ENCODE results near the gene NAA60. TPM values are rescaled to one million over a fixed set of nuclear protein-coding genes. Genes with fewer than 3 reads are reported as not detected.

Gene NAA60
- total RNA-seq, 2 experiments from 2014 or later: 24.6 TPM

DNA sequence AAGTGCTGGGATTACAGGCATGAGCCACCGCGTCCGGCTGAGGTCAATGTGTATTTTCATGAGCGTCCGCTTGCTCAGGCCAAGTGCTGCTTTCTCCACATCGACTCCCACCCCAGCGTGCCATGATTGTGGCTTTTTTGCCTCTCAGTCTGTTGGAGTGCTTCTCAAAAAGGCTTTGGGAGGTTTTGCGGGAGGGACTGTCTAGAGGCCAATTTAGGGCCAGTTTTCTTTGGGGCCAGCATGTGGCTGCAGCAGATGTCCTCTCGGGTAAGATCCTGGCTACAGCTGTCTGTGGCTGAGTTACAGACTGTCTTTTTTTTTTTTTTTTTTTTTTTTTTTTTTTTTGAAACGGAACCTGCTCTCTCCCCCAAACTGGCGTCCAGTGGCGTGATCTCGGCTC is 45.3 kb downstream of the NAA60 start:
- intact Hi-C loops (cut with micrococcal nuclease): no loop called here
- DNase-seq (no peak), ATAC-seq (no peak)
- POLR2A ChIA-PET: interaction anchor here (0.6 kb wide), 1 partner anchor 901 kb away, joined by 7 read pairs; no protein-coding TSS in a partner anchor
- Mint-ChIP-seq H3K36me3 (ENCODE audit: low read depth) (peaks cover 3% of the 10 kb centered on the region), H3K27me3 (no peaks in the 10 kb centered on the region), H3K9me3 (no peaks in the 10 kb centered on the region), H3K27ac (no peak overlapping the region), H3K4me1 (ENCODE audit: low read depth) (no peaks in the 10 kb centered on the region), H3K4me3 (no peak overlapping the region)
- CTCF ChIA-PET: interaction anchor here (1.1 kb wide), 1 partner anchor 38 kb away, joined by 3 read pairs; no protein-coding TSS in a partner anchor
- TF ChIP-seq, protein P1, sequence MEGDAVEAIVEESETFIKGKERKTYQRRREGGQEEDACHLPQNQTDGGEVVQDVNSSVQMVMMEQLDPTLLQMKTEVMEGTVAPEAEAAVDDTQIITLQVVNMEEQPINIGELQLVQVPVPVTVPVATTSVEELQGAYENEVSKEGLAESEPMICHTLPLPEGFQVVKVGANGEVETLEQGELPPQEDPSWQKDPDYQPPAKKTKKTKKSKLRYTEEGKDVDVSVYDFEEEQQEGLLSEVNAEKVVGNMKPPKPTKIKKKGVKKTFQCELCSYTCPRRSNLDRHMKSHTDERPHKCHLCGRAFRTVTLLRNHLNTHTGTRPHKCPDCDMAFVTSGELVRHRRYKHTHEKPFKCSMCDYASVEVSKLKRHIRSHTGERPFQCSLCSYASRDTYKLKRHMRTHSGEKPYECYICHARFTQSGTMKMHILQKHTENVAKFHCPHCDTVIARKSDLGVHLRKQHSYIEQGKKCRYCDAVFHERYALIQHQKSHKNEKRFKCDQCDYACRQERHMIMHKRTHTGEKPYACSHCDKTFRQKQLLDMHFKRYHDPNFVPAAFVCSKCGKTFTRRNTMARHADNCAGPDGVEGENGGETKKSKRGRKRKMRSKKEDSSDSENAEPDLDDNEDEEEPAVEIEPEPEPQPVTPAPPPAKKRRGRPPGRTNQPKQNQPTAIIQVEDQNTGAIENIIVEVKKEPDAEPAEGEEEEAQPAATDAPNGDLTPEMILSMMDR (IDR thresholded peaks at IDR 0.05): no peak

DNA sequence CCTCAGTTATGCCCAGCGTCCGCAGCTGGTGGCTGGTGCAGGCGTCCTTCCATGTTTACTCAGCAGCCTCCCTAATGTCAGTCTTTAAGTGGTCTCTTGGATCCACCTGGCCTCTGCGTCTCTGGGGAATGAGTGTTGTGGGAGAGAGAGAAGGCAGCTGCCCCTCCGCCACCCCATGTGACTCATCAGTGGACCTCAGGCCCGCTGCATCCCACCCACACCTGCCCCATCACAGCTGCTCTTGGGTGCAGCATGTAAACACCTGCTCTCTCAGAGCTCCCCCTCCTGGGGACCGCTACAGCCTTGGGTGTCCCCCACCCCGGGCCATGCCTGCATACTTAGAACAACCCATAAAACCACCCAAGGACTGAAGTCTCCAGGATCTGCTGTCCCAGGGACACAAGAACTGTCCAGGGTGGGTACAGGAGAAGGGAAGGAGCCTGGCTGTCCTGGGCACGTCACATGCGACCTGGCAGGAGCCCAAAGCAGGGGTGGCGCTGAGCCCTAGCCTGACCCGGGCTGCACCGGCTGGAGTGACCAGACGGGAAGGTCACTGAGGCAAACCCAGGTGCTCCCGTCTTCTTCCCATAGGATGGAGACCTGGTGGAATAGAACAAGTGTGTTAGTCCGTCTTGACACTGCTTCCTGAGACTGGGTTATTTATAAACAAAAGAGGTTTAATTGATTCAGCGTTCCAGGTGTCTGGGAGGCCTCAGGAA is 47.6 kb downstream of the NAA60 start:
- CTCF ChIA-PET: interaction anchor here (1.0 kb wide), 1 partner anchor 10 kb away, joined by 3 read pairs; the partner anchor contains the start of gene CLUAP1
- Mint-ChIP-seq H3K27ac (no peak overlapping the region), H3K27me3 (no peaks in the 10 kb centered on the region), H3K9me3 (no peaks in the 10 kb centered on the region), H3K36me3 (ENCODE audit: low read depth) (no peaks in the 10 kb centered on the region), H3K4me3 (no peak overlapping the region), H3K4me1 (ENCODE audit: low read depth) (no peaks in the 10 kb centered on the region)
- TF ChIP-seq, protein P1 (IDR thresholded peaks at IDR 0.05): no peak
- DNase-seq (peak; percentile 27), ATAC-seq (peak; percentile 32)
- POLR2A ChIA-PET: interaction anchor here (1.2 to 1.9 kb wide), 2 partner anchors 11 to 24 kb away, joined by 3 to 5 read pairs; no protein-coding TSS in a partner anchor
- intact Hi-C loops (cut with micrococcal nuclease): no loop called here

DNA sequence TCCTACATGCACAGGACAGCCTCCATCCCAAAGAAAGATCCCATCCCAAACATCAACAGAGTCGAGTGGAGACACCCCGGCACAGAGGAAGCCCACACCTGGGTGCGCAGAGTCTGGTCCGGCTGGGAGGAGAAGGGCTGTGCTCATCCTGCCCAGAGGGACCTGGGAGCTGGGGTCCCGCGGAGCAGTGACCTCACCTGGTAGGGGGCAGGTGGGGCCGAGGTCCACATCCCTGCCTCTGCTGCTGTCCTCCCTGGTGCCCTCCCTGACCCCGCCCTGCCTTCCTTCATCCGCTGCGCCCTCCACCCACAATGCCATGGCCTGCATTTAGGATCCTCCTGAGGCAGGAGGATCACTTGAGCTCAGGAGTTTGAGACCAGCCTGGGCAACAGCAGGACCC is 48.9 kb downstream of the NAA60 start:
- no peak overlapping the region for H3K4me3 Mint-ChIP-seq
- no peak overlapping the region for H3K27ac Mint-ChIP-seq
- TF ChIP-seq, protein P1 (IDR thresholded peaks at IDR 0.05): no peak
- no peak for ATAC-seq
- H3K27me3 Mint-ChIP-seq: no peaks in the 10 kb centered on the region
- H3K4me1 Mint-ChIP-seq (ENCODE audit: low read depth): no peaks in the 10 kb centered on the region
- DNase-seq: no peak
- no peaks in the 10 kb centered on the region for H3K36me3 Mint-ChIP-seq (ENCODE audit: low read depth)
- ChIA-PET POLR2A (no interaction called here), CTCF (no interaction called here)
- intact Hi-C loops (cut with micrococcal nuclease): no loop called here
- no peaks in the 10 kb centered on the region for H3K9me3 Mint-ChIP-seq

DNA sequence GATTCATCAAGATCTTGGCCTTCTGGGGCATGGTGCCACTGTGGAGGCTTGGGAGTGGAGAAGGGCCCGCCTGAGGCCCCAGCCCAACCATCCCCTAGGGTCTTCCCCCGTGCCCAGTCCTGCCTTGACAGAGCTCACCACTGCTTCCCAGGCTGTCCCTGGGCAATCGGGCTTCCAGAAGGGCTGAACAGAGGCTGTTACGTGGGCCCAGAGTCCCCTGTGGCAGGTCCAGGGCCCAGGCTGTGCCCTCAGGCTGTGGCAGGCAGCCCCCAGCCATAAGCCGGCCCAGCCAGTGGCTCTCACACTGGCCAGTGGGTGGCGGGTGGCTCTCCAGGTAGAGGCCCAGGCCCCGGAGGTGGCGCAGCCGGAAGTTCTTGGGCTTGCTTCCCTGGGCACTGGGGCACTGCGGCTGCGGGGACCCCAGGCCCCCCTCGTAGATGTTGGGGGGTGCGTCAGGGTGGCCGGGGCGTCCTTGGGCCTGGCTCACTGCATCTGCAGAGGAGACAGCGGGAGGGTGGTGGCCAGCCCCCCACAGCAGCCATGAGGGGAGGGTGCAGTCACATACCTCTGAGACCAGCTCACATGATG is 51.0 kb downstream of the NAA60 start:
- CTCF ChIA-PET: no interaction called here
- no peaks in the 10 kb centered on the region for H3K36me3 Mint-ChIP-seq (ENCODE audit: low read depth)
- POLR2A ChIA-PET: interaction anchor here (0.5 kb wide), 1 partner anchor 225 kb away, joined by 4 read pairs; no protein-coding TSS in a partner anchor
- ATAC-seq (no peak), DNase-seq (no peak)
- no peak overlapping the region for H3K4me3 Mint-ChIP-seq
- H3K4me1 Mint-ChIP-seq (ENCODE audit: low read depth): peaks cover 2% of the 10 kb centered on the region
- TF ChIP-seq, protein P1 (IDR thresholded peaks at IDR 0.05): no peak
- H3K9me3 Mint-ChIP-seq: no peaks in the 10 kb centered on the region
- intact Hi-C loops (cut with micrococcal nuclease): no loop called here
- no peak overlapping the region for H3K27ac Mint-ChIP-seq
- no peaks in the 10 kb centered on the region for H3K27me3 Mint-ChIP-seq

DNA sequence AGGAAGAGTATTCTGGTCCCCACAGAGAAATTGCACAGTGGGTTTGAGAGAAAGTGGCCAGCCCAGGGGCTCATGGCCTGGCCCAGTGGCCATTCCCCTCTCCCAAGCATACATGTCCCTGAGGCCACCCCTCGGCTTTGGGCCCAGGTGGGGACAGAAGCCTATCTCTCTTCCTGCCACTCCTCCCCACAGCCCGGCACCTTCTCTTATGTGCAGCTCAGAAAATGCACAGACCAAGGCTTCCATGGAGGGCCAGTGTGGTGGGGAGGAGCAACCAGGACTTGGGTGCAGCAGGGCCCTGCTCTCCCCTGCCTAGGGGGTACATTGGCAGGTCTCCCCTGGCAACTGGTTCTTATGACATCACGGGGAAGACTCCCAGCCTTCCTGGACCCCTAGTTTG is 51.7 kb downstream of the NAA60 start, which contains the start of gene C16orf90:
Gene C16orf90 (minus strand): TSS at position 314 of the 400 bp plus-strand sequence. CDS start 68 bp downstream, at position 246.
- Mint-ChIP-seq H3K4me1 (ENCODE audit: low read depth) (peaks cover 4% of the 10 kb centered on the region), H3K36me3 (ENCODE audit: low read depth) (no peaks in the 10 kb centered on the region), H3K4me3 (no peak within 1 kb of the TSS), H3K27me3 (no peaks in the 10 kb centered on the region), H3K27ac (no peak within 1 kb of the TSS), H3K9me3 (no peaks in the 10 kb centered on the region)
- DNase-seq (no peak), ATAC-seq (no peak)
- intact Hi-C loops (cut with micrococcal nuclease): no loop called here
- CTCF ChIA-PET: no interaction called here
- POLR2A ChIA-PET: no interaction called here
- TF ChIP-seq, protein P1 (IDR thresholded peaks at IDR 0.05): no peak
